Liver (tissue), 9 donors: Measurements from ENCODE around the gene TEP1. TPM values are rescaled to one million over a fixed set of nuclear protein-coding genes. Genes with fewer than 3 reads are reported as not detected.
A peak's percentile ranks its signal among the peaks of the same experiment; 100 is the strongest.

ENCODE experiments used
- DNase-seq: peaks from one replicate; pipeline ENCODE4 v3.0.0-alpha.2; 2017; ENCODE audit warnings: low spot score
- H3K27ac ChIP-seq, 2 donors: one replicate each; pipeline ENCODE4 v1.7.0; 2013; ENCODE audit warnings: inconsistent platforms in 2 of 2, low read length in 2 of 2, control low read depth in 1 of 2, low read depth in 1 of 2, mild to moderate bottlenecking in 1 of 2
- H3K27me3 ChIP-seq, 4 donors: one replicate each; pipeline versions ENCODE4 v1.6.1 to v1.7.0; 2013; ENCODE audit warnings: low read length in 3 of 4, inconsistent platforms in 1 of 4, mild to moderate bottlenecking in 1 of 4, moderate library complexity in 1 of 4; ENCODE audit not compliant: control insufficient read depth in 4 of 4, insufficient read depth in 4 of 4
- H3K36me3 ChIP-seq, 4 donors: one replicate each; pipeline versions ENCODE4 v1.6.1 to v1.7.0; 2013; ENCODE audit warnings: low read length in 3 of 4, mild to moderate bottlenecking in 3 of 4, low read depth in 1 of 4, moderate library complexity in 1 of 4; ENCODE audit not compliant: control insufficient read depth in 4 of 4, insufficient read depth in 3 of 4
- H3K4me1 ChIP-seq, 4 donors: one replicate each; pipeline versions ENCODE4 v1.6.1 to v1.7.0; 2013; ENCODE audit warnings: low read length in 3 of 4, mild to moderate bottlenecking in 3 of 4, moderate library complexity in 1 of 4; ENCODE audit not compliant: control insufficient read depth in 4 of 4, insufficient read depth in 4 of 4
- H3K4me3 ChIP-seq, 3 donors: one replicate each; pipeline versions ENCODE4 v1.6.1 to v1.7.0; 2013; ENCODE audit warnings: low read length in 3 of 3, control low read depth in 1 of 3, low read depth in 1 of 3, mild to moderate bottlenecking in 1 of 3
- H3K9ac ChIP-seq, 2 donors: one replicate each; pipeline ENCODE4 v1.7.0; 2013; ENCODE audit warnings: low read length in 2 of 2, mild to moderate bottlenecking in 2 of 2, moderate library complexity in 2 of 2, control low read depth in 1 of 2, low read depth in 1 of 2
- H3K9me3 ChIP-seq, 4 donors: one replicate each; pipeline versions ENCODE4 v1.6.1 to v1.7.0; 2013; ENCODE audit warnings: low read length in 3 of 4; ENCODE audit not compliant: control insufficient read depth in 4 of 4
- FOXA1 ChIP-seq: IDR thresholded peaks from 2 replicates; pipeline ENCODE4 v1.6.1; 2016; ENCODE audit warnings: antibody characterized with exemption
- FOXA2 ChIP-seq: IDR thresholded peaks from 2 replicates; pipeline ENCODE4 v1.6.1; 2016; ENCODE audit warnings: antibody characterized with exemption
- GABPA ChIP-seq, 2 donors: IDR thresholded peaks in 1 of 2; conservative IDR thresholded peaks in 1 of 2; 2 replicates each; pipeline ENCODE4 v1.6.1; 2016; ENCODE audit warnings: antibody characterized with exemption in 2 of 2, mild to moderate bottlenecking in 1 of 2, moderate library complexity in 1 of 2
- HNF4G ChIP-seq: IDR thresholded peaks from 2 replicates; pipeline ENCODE4 v1.6.1; 2016; ENCODE audit warnings: antibody characterized with exemption
- JUND ChIP-seq, 2 donors: IDR thresholded peaks; 2 replicates each; pipeline ENCODE4 v1.6.1; 2016; ENCODE audit warnings: antibody characterized with exemption in 2 of 2
- NR2F2 ChIP-seq: IDR thresholded peaks from 2 replicates; pipeline ENCODE4 v1.6.1; 2016; ENCODE audit warnings: antibody characterized with exemption
- RAD21 ChIP-seq, 2 donors: IDR thresholded peaks; 2 replicates each; pipeline ENCODE4 v1.6.1; 2016; ENCODE audit warnings: antibody characterized with exemption in 2 of 2, mild to moderate bottlenecking in 2 of 2
- RXRA ChIP-seq, 2 donors: IDR thresholded peaks; 2 replicates each; pipeline ENCODE4 v1.6.1; 2017 to 2018; ENCODE audit warnings: antibody characterized with exemption in 2 of 2, mild to moderate bottlenecking in 1 of 2
- SP1 ChIP-seq: IDR thresholded peaks from 2 replicates; pipeline ENCODE4 v1.6.1; 2018; ENCODE audit warnings: antibody characterized with exemption, mild to moderate bottlenecking
- TAF1 ChIP-seq: conservative IDR thresholded peaks from 2 replicates; pipeline ENCODE4 v1.6.1; 2016; ENCODE audit warnings: antibody characterized with exemption, mild to moderate bottlenecking
- YY1 ChIP-seq: IDR thresholded peaks from 2 replicates; pipeline ENCODE4 v1.6.1; 2016; ENCODE audit warnings: antibody characterized with exemption, mild to moderate bottlenecking
- WGBS: extraction: QIAGEN DNeasy Blood & Tissue Kit; methylation state at CpG from one replicate; pipeline ENCODE4 v1.1.7; 2013; 5-methylcytosine and 5-hydroxymethylcytosine counted together
- polyA plus RNA-seq, 2 donors: library from polyadenylated mRNA; stranded (reverse) in 1 of 2; unstranded in 1 of 2; fragments of 200-250 nt in 1 of 2; fragments of >200 nt in 1 of 2; fragmentation: Nextera tagmentation in 1 of 2; extraction: Ambion mirVana in 1 of 2; gene quantifications; one replicate each; pipeline versions ENCODE4 v1.2.1 to v1.2.3, GENCODE V29; 2013 to 2015
- total RNA-seq, 2 donors: library from RNA; depleted of rRNA; stranded (reverse); fragments of >200 nt; gene quantifications; one replicate each; pipeline ENCODE4 v1.2.3, GENCODE V29; 2014
- TF ChIP-seq, protein P1 (sequence below): IDR thresholded peaks from 2 replicates; pipeline ENCODE4 v1.6.1; 2016; ENCODE audit warnings: antibody characterized with exemption
- TF ChIP-seq, protein P2 (sequence below): fragments of 150-350 bp; IDR thresholded peaks from 2 replicates; pipeline ENCODE4 v1.5.1; 2017; ENCODE audit warnings: improper control_type of control experiment, low read depth, low read length; ENCODE audit not compliant: missing input control
- TF ChIP-seq, protein P3 (sequence below): IDR thresholded peaks from 2 replicates; pipeline ENCODE4 v1.6.1; 2016; ENCODE audit warnings: antibody characterized with exemption
- TF ChIP-seq, protein P4 (sequence below): IDR thresholded peaks from 2 replicates; pipeline ENCODE4 v1.6.1; 2016; ENCODE audit warnings: antibody characterized with exemption
- TF ChIP-seq, protein P5 (sequence below): IDR thresholded peaks from 2 replicates; pipeline ENCODE4 v1.6.1; 2016; ENCODE audit warnings: antibody characterized with exemption, mild to moderate bottlenecking
- donor health status: healthy.
- donor health status: healthy.
- donor health status: healthy.
- donor health status: healthy.
- donor health status: healthy.

The TEP1 gene
- total and polyA plus RNA-seq, 4 donors, result 3.9 to 20.7 (median 7.6) TPM

DNA sequence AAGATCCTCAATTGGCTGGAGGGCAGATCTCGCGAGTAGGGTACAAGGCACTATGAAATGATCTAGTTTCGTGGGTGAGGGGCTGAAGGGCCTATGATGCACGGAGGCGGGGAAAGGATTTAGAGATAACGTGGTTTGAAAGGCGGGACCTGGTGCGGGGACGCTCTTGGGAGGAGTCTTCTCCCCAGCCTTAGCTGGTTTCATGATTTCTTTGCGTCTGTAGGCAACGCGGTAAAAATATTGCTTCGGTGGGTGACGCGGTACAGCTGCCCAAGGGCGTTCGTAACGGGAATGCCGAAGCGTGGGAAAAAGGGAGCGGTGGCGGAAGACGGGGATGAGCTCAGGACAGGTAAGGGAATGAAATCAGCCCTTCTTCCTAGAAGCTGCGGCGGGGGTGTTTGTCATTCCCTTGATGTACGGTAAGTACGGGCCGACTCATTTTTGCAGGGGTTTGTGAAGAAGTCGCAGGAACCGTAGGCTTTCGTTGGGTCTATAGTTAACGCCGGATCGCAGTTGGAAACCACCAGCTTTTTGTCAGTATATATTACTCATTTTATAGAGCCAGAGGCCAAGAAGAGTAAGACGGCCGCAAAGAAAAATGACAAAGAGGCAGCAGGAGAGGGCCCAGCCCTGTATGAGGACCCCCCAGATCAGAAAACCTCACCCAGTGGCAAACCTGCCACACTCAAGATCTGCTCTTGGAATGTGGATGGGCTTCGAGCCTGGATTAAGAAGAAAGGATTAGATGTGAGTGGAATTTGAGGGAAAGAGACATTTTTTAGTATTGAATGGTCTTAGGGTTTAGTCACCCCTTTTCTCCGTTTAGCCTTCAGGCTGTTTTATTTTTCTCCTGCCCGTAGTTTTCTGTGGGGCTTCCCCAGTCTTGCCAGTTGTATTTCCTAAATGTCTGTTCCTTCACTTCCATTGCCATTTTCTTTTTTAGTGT lies 42.3 kb upstream of the TEP1 start:
- Histone ChIP-seq H3K36me3 (peaks cover 7 to 37% (median 31%) of the 10 kb centered on the region in 4 donors), H3K27ac (peak overlapping the region; percentile 61 to 87), H3K9me3 (no peaks in the 10 kb centered on the region), H3K4me1 (peaks cover 4 to 33% (median 22%) of the 10 kb centered on the region in 4 donors), H3K4me3 (peak overlapping the region; percentile 82 to 87 (median 83)), H3K9ac (peak overlapping the region; percentile 71 to 83), H3K27me3 (no peaks in the 10 kb centered on the region)
- TF ChIP-seq, protein P1, sequence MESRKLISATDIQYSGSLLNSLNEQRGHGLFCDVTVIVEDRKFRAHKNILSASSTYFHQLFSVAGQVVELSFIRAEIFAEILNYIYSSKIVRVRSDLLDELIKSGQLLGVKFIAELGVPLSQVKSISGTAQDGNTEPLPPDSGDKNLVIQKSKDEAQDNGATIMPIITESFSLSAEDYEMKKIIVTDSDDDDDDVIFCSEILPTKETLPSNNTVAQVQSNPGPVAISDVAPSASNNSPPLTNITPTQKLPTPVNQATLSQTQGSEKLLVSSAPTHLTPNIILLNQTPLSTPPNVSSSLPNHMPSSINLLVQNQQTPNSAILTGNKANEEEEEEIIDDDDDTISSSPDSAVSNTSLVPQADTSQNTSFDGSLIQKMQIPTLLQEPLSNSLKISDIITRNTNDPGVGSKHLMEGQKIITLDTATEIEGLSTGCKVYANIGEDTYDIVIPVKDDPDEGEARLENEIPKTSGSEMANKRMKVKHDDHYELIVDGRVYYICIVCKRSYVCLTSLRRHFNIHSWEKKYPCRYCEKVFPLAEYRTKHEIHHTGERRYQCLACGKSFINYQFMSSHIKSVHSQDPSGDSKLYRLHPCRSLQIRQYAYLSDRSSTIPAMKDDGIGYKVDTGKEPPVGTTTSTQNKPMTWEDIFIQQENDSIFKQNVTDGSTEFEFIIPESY, result no peak
- TF ChIP-seq, protein P2, sequence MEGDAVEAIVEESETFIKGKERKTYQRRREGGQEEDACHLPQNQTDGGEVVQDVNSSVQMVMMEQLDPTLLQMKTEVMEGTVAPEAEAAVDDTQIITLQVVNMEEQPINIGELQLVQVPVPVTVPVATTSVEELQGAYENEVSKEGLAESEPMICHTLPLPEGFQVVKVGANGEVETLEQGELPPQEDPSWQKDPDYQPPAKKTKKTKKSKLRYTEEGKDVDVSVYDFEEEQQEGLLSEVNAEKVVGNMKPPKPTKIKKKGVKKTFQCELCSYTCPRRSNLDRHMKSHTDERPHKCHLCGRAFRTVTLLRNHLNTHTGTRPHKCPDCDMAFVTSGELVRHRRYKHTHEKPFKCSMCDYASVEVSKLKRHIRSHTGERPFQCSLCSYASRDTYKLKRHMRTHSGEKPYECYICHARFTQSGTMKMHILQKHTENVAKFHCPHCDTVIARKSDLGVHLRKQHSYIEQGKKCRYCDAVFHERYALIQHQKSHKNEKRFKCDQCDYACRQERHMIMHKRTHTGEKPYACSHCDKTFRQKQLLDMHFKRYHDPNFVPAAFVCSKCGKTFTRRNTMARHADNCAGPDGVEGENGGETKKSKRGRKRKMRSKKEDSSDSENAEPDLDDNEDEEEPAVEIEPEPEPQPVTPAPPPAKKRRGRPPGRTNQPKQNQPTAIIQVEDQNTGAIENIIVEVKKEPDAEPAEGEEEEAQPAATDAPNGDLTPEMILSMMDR, result no peak
- TF ChIP-seq TAF1, result no peak
- TF ChIP-seq RXRA (IDR thresholded peaks at IDR 0.05), result no peak
- TF ChIP-seq, protein P3, sequence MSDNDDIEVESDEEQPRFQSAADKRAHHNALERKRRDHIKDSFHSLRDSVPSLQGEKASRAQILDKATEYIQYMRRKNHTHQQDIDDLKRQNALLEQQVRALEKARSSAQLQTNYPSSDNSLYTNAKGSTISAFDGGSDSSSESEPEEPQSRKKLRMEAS, result no peak
- no peak for TF ChIP-seq NR2F2
- TF ChIP-seq YY1, result no peak
- TF ChIP-seq JUND (IDR thresholded peaks at IDR 0.05), result no peak
- TF ChIP-seq FOXA1, result no peak
- TF ChIP-seq GABPA (IDR thresholded peaks at IDR 0.05 in 1 of 2, conservative IDR thresholded peaks at IDR 0.05 in 1 of 2), result no peak
- no peak for TF ChIP-seq RAD21 (IDR thresholded peaks at IDR 0.05)
- TF ChIP-seq, protein P4, sequence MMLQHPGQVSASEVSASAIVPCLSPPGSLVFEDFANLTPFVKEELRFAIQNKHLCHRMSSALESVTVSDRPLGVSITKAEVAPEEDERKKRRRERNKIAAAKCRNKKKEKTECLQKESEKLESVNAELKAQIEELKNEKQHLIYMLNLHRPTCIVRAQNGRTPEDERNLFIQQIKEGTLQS, result no peak
- no peak for TF ChIP-seq FOXA2
- no peak for TF ChIP-seq SP1
- TF ChIP-seq, protein P5, sequence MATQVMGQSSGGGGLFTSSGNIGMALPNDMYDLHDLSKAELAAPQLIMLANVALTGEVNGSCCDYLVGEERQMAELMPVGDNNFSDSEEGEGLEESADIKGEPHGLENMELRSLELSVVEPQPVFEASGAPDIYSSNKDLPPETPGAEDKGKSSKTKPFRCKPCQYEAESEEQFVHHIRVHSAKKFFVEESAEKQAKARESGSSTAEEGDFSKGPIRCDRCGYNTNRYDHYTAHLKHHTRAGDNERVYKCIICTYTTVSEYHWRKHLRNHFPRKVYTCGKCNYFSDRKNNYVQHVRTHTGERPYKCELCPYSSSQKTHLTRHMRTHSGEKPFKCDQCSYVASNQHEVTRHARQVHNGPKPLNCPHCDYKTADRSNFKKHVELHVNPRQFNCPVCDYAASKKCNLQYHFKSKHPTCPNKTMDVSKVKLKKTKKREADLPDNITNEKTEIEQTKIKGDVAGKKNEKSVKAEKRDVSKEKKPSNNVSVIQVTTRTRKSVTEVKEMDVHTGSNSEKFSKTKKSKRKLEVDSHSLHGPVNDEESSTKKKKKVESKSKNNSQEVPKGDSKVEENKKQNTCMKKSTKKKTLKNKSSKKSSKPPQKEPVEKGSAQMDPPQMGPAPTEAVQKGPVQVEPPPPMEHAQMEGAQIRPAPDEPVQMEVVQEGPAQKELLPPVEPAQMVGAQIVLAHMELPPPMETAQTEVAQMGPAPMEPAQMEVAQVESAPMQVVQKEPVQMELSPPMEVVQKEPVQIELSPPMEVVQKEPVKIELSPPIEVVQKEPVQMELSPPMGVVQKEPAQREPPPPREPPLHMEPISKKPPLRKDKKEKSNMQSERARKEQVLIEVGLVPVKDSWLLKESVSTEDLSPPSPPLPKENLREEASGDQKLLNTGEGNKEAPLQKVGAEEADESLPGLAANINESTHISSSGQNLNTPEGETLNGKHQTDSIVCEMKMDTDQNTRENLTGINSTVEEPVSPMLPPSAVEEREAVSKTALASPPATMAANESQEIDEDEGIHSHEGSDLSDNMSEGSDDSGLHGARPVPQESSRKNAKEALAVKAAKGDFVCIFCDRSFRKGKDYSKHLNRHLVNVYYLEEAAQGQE, result no peak
- TF ChIP-seq HNF4G, result no peak
- DNase-seq, result no peak
- 2% methylated on average over 39 of the region's 39 CpGs for WGBS
